Activated gamma-delta T cell treated with anti-CD3 and anti-CD28 coated beads, Interleukin-2, amount 50 U/mL, for 16 hours (primary cell): ENCODE data around the gene GATM.
"Not testable (repeated sequence)": the region's sequence is repeated elsewhere in the genome, so short reads cannot be mapped to it uniquely, and the experiment has no call there.

ENCODE experiments used
- DNase-seq: peaks from one replicate; pipeline ENCODE4 v3.0.0-alpha.2; 2020; ENCODE audit warnings: low read depth

The GATM gene

DNA sequence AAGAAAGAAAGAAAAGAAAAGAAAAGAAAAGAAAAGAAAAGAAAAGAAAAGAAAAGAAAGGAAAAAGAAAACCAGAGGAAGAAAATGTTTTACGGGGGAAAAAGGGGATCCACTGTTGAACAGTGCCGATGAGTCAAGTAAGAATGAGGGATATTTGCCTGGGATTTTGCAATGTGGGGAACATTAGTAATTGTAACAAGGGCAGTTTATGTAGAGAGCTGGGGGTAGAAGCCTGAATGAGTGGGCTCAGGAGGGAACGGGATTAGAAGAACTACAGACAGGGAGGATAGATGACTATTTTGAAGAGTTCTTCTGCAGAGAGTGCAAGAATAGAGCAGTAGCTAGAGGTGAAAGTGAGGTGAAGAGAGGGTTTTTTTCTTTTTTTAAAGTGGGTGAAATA is 28.7 kb downstream of the GATM start:
- no peak for DNase-seq

DNA sequence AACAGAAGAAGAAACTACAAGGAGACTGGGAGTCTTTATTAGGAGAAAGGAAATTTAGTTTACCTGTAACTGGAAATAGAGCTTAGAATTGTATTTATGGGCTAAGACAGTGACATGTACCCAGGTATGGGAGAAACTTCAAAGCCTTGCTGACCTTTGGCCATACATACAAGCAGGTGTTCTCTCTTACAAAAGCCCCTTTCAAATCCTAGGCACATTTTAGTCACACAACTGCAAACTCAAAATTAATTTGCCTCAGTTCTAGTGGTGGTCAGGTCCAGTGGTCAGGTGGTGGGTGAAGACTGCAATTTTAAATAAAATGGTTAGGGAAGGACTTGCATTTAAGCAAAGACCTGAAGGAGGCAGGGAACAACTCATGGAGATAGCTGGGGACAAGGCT is 30.4 kb downstream of the GATM start:
- no peak for DNase-seq

DNA sequence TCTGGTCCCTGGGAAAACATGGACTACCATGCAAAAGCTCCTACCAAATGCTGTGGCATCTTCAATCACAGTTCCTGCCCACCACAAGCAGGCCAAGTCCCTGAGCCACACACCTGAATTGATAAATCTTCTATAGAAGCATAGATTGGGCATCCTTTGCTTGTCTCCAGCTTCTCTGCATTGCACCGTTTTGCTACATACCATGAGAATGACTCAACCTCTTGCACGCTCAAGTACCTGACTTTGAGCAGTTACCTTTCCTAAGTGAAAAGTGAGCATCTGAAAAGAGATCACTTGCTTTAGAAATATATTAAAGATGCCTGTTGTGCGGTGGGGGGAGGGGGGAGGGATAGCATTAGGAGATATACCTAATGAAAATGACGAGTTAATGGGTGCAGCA is 31.3 kb downstream of the GATM start:
- DNase-seq, result no peak

DNA sequence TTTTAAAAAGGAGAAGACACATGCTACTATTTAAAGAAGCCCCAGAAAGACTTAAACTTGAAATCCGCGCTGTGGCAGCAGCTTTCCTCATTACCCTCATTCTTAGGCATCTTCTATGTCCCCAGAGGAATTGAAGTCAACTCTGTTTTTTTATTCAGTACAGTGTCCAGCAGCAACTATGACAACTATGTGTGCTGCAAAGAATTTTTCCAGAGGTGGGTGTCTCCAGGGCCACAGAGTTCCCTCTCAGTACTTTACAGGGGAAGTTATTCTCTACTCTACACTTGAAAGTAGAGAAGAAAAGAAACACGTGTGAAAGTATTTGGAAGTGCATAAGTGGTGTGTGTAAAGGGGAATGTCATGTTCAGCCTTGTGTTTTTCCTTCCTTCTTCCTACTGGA is 32.0 kb downstream of the GATM start:
- DNase-seq, result no peak

DNA sequence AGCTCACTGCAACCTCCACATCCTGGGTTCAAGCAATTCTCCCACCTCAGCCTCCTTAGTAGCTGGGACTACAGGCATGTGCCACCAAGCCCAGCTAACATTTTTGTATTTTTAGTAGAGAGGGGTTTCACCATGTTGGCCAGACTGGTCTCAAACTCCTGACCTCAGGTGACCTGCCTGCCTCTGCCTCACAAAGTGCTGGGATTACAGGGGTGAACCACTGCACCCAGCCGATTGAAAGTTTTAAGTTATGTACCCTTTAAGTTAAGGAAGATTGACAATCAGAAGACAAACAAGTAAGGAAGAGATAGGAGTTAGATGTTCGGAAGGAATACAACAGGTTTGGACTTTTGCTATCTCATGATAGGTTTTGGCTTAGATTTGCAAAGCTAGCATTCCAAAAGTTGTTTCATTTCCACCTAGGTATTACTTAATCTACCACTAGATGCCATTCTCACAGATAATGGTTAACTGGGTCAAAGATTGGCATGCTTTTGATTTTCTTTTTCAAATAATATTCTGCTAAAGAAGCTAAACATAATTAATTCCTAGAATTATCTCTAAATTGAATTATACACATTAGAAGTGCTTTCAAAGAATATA is 35.0 kb downstream of the GATM start:
- DNase-seq, result no peak

DNA sequence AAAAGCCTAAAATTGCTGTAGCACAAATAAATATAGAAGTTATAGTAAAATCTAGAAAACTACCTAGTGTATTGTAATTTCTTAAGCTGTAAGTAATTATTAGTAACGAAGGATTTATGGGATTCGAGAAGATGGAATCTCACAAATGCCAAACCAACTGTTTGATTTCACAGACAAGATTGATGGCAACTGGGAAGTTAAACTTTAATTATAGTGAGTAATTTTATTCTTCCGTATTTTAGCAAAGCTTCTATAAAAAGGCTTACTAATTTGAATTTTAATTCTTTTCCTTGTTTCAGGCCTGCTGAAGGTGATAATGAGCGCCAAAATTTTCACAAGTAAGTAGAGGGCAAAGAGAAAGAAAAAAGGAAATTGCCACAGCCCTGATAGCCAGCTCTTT is 36.6 kb downstream of the GATM start:
- no peak for DNase-seq

DNA sequence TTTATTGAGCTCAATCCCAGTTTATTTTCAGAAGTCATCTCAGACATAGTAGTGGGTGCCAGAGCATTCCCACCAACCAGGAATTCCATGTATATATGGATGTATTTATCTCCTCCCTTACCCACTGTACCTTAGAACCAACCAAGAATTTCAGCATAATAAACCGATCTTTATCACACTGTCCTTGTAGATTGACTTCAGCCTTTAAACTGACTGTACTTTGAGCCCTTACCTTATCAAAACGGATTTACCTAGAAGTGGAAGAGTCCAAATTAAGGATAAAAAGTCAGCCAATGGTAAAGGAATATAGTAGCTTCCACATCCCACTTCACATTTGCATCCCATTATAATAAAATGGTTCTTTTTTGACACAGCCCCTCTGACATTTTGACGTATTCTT is 37.9 kb downstream of the GATM start:
- no peak for DNase-seq

DNA sequence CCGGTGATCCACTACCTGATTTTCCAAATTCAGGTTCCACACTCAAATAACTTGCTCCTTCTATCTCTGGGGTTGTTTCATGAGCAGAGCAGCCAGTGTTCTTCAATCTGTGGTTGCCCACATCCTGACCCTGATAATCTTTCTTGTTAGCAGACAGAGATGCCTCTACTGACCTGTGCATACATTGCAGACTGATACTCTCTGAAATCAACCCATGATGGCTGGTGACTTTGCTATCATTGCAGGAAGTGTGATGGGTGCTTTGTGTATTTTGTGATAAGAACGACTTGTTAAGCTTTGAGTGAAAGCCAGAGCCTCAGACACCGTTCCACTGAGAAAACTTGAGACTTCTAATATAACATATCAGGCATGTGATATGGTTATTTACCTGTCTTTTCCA is 39.9 kb downstream of the GATM start:
- no peak for DNase-seq

DNA sequence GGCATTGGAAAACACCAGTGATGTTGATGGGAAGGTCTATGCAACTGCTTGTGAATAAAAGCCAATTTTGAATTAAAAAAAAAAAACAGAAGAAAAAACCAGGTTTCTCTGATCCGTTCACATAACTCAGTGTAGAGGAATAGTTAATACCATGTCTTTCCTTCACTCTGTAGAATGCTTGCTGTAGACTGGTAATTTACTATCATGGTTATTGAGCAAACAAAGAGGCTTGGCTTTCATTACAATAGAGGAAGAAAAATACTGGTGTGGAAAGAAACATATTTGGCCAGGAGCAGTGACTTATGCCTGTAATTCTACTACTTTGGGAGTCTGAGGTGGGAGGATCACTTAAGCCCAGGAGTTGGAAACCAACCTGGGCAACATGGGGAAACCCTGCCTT is 41.1 kb downstream of the GATM start:
- DNase-seq, result no peak

DNA sequence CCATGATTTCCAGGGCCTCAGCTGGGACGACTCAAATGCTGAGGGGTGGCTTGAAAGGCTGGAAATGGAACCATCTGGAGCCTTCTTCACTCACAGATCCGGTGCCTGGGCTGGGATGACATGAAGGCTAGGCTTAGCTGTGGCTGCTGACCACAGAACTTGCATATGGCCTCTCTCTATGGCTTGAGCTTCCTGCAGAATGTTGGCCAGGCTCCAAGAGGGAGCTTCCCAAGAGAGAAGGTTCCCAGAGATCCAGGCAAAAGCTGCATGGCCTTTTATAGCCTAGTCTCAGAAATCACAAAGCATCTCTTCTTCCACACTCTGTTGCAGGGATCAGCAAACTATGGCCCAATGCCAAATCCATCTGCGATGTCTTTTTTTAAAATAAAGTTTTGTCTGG is 44.8 kb downstream of the GATM start:
- DNase-seq, result no peak

DNA sequence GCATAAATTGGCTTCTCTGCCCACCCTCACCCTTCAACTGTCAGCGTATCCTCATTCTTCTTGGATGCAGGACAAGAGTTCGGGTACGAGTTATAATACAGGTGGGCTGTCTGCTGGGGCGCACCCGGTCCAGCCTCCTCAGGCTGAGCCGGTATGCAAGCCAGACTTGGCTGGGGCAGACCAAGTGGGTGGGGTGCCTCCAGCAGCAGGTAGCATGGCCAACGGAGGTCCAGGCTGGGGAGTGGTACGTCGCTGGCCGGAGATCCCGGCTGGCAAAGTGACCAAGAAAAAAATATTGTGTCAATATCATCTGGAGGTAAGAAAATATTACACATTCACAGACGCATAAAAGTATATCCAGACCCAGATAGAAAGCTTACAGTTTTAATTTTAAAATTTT is 45.6 kb downstream of the GATM start:
- DNase-seq, result no peak

DNA sequence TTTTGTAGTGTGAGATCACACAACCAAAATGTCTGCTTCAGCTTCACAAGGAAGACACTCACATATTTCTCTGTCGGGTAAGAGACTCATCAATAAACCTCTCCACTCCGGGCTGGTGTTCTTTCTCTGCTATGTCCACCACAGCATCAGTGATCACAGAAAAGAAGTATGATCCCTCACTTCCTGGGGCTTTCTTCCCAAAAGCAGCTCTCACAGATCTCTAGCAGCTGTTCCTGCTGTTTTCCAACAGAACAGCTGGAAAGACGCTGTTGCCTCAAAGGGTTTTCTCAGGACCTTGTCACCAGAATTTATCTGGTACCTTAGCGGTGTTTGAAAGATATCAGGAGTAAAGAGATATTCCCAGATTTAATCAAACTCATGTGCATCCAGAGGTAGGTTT is 46.4 kb downstream of the GATM start:
- no peak for DNase-seq

DNA sequence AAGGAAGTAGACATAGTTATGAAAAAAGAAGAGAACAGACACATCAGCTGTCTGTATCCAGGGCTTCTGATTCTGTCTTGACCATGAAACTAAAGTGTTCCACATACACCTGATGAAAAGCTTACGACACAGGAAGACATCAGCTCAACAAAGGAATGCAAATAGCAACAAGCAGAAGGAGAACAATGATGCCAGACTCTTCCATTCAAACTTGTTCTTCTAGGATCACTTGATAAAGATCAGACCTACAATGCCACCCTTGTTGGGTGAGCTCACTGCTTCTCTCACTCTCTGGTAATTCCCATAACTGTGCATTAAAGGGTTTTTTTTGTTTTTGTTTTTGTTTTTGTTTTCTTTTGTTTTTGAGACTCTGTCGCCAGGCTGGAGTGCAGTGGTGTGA is 49.7 kb downstream of the GATM start:
- no peak for DNase-seq

DNA sequence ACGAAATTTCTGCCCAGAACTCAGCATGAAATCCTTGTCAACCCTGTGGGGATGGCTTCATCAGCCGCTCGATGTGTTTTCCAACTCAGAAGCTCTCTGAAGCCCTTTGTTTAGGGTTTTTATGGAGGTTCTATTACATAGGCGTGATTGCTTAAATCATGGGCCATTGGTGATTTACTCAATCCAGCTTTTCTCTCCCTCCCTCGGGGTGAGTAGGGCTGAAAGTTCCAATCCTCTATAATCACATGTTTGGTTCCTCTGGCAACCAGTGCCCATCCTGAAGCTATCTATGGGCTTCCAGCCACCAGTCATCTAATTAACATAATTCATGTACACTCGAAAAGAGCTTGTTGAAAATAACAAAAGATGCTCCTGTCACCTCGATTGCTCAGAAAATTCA is 51.6 kb downstream of the GATM start:
- DNase-seq, result no peak

DNA sequence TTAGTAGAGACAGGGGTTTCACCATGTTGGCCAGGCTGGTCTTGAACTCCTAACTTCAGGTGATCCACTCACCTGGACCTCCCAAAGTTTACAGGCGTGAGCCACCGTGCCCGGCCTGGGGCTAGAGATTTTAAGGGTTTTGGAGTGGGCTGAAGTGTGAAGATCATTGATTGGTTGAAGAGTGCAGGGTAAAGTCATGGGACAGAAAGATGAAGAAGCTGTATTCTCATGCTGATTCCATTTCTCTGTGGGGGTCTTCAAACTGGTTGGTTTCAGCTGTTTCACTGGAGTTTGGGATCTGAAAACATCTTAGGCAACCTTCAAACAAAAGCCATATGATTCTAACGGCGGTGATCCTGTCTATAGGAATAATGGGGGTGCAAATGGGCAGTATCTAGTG is 52.1 kb downstream of the GATM start:
- DNase-seq, result no peak

DNA sequence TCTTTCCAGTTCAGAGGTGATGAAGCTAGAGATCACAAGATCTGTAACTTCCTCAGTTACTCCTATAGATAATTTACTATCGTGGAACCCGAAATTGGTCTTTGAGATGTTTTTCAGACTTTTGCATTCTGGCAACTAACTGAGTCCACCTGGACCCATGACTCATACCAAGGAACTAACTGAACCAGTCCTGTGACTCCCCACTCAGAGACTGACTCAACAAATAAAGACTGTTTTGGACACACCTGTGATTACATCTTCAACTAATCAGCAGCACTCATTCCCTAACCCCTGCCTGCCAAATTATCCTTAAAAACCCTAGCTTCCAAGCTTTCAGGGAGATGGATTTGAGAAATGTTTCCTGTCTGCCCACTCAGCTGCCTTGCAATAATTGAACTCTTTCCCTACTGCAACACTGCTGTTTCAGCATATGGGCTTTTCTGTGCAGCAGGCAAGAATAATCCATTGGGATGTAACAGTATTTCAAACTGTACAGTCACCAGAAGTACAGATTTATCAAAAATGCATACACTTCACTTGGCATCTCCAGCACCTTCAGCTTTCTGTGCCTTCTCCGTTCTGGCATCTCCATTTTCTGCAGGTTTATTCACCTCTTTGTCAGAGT is 57.7 kb downstream of the GATM start:
- DNase-seq, result no peak

DNA sequence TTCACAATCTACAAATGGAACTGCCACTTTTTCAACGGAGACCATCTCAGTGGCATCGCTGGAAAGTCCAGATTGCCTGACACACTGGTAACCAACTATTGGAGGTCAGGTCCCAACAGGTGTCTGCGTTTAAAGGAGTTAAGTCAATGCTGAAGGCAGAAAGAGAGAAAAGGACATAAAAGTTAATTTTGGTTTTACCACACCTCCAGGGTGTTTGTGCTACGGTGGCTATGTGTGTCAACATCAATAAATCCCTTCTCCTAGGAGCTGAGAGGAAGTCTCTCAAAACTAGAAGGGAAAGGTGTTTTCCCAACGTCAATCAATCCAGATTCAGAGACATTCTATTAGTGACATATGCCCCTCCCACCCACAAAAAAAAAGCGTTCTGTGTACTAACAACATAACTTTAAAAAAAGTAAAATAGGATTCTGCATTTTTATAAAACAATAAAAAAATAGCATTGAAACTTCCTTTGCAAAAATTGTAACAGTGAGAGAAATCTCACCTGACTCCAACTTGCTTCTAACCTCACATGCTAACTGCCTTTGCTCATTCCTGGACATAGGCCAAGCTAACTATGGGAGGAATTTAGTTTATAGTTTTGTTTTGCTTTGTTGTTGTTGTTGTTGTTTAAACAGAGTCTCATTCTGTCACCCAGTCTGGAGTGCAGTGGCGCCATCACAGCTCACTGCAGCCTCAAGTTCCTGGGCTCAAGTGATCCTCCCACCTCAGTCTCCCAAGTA is 58.7 kb downstream of the GATM start:
- DNase-seq, result no peak

DNA sequence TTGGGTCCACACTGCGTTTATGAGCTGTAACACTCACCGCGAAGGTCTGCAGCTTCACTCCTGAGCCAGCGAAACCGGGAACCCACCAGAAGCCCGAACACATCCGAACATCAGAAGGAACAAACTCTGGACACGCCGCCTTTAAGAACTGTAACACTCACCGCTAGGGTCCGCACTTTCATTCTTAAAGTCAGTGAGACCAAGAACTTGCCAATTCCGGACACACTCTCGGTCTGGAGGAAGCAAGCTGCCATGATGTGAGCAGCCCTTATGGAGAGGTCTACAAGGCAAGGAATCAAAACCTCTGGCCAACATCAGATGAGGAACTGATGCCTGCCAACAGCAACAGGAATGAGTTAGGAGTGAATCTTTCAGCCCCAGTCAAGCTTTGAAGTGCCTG is 63.4 kb downstream of the GATM start:
- DNase-seq, result no peak

DNA sequence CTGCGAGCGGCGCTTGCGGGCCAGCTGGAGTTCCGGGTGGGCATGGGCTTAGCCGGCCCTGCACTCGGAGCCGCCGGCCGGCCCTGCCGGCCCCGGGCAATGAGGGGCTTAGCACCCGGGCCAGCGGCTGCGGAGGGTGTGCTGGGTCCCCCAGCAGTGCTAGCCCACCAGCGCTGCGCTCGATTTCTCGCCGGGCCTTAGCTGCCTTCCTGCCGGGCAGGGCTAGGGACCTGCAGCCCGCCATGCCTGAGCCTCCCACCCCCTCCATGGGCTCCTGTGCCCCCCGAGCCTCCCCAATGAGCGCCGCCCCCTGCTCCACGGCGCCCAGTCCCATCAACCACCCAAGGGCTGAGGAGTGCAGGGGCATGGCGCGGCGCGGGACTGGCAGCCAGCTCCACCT is 64.2 kb downstream of the GATM start:
- DNase-seq, result not testable (repeated sequence)
